Germinal center (tissue), 1 donor: ENCODE data around the gene BEGAIN.

Experiments
- DNase-seq: peaks from one replicate; pipeline ENCODE4 v3.0.0; 2012; ENCODE audit warnings: mixed read lengths, low spot score

The BEGAIN gene

GRCh38 chr14:100549834-100550625 lies 37.2 kb downstream of the BEGAIN start:
- no peak for DNase-seq

DNA sequence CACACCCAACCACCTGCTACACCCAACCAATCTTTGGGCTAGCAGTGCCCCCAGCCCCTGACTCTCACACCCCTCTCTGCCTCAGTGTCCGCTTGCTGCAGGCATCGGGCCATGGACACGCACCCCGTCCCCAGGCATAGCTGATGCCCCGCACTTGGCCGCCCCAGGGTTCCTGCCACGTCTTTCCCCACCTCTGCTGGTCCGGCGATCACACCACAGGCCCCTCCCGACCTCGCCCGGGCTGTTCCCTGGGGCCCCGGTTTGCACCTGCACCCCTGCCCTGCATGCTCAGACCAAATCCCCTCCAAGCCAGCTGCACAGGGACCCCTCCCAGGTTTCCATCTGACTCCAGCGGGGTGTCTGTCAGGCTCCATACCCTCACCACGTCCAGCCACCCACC lies 38.3 kb downstream of the BEGAIN start:
- DNase-seq: no peak

GRCh38 chr14:100548295-100548655 lies 38.9 kb downstream of the BEGAIN start:
- no peak for DNase-seq

GRCh38 chr14:100547633-100548294 lies 39.5 kb downstream of the BEGAIN start:
- peak; percentile 62 for DNase-seq

GRCh38 chr14:100546051-100546443 lies 41.2 kb downstream of the BEGAIN start:
- peak; percentile 86 for DNase-seq

GRCh38 chr14:100545359-100545758 lies 41.9 kb downstream of the BEGAIN start:
- no peak for DNase-seq

DNA sequence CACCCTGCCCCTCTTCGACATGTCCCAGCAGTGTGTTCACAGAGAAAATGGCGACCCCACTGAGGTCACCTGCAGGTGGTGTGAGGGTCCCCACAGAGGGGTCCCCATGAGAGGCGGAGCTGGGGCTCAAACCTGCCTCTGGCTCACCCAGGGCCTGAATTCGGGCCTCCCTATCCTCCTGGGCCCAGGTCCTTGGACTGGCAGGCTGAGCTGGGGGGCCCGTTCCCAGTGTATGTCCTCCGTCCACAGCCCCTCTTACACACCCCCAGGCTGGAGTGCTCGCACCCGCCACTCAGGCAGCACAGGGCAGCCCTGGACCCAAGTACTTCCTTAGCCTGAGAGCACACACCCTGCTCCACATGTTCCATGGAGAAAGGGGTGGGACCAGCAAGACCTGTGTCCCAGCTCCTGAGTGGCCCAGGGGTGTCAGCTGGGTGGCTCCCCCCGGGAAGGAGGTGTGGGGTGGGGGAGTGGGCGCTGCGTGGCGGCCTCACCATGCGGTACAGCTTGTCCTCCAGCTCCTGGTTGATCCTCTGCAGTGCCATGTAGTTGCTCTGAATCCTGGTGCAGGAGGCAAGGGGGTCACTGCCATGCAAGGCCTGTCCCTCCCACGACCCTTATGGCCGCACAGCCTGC lies 42.6 kb downstream of the BEGAIN start:
- DNase-seq: no peak

DNA sequence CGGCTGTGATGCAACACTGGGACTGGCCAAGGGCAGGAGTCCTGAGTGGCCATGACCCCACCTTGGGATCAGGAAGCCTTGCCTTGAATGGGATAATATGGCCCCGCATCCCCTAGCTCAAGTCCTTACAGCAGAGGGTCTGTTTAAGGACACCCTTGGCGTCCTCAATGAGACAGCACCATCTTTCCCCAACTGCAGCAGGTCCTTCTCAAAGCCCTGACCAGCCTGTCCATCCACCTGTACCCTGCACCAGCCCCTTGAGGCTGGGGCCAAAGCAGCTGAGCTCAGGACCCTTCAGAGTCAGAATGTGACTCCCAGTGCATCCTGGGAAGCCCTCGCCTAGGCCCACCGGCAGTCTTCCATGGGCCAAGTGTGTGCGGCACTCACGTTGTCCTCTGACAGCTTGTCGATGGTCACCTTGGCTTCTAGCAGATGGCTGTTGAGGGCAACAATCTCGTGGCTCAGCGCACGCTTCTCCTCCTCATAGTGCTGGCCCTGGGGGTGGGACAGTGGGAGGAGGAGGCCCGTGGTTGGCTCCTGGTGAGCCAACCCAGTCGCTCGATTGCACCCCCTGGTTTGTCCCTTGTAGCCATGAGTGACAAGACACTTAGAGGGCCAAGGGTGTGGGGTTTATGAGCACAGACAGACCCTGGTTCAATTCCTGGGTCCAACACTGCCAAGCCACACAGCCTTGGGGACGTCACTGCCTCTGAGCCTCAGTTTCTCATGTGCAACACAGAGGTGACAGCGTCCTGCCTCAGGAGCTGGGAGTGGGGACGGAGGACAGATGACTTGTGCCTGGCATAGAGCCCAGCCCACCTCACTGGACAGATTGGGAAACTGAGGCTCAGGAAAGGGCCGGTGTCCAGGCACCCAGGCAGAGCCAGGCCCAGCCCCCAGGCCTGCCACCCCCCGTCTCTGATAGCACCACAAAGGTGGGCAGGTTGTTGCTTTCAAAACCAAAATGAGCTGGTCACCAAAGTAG lies 43.5 kb downstream of the BEGAIN start:
- no peak for DNase-seq

DNA sequence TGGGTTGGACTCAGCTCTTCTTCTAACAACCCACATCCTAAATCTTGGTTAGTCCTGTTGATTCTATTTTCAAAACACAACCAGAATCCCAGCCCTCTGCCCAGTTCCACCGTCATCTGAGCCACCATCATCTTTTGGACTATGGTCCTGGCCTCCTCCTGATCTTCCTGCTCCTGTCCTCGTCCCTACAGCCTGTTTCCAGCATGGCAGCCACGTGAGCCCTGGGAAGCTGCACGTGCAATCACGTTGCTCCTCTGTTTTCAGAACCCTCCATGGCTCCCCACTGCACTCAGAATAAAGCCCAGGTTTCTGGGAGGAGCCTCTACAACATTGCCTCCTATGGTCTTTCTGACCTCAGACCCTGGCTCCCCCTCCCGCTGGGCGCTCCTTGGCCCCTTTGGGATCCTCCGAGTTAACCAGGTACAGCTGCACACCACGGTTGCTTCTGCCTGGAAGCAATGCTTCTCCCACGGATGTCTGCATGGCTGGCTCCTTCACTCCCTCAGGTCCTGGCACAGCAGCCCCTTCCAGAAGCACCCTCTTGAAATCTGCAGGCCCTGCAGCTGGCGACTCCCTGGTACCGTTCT lies 44.5 kb downstream of the BEGAIN start:
- DNase-seq: no peak

GRCh38 chr14:100541621-100542560 lies 45.3 kb downstream of the BEGAIN start:
- no peak for DNase-seq

DNA sequence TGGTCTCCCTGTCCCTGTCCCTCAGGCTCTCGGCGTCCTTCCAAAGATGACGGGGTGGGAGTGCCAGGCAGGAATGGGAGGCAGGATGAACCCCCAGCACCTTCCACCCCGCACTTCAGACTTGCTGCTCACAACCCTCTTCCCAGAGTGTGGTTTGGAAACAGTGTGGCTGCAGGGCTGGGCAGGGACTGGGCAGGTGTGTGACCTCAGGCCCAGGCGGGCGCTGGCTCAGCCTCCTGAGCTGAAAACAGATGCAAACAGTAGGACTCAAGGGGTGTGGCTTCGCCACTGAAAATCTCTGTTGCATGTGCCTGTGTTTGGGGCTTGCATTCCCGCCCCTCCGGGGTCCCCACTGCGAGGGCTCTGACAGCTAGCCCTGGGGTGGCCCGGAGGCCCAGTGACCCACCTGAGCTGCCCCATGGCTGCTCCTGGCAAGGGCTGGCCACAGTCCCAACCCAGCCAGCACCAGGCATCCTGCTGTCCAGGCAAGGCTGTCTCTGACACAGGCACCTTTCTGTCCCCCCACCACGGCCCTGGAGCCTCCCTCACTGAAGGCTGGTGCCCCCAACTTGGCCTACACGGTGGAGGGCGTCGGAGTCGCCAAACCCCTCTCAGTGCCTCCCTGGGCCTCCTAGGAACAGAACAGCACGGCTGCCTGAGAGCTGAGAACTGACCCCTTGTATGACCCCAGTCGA lies 46.1 kb downstream of the BEGAIN start:
- DNase-seq: no peak

DNA sequence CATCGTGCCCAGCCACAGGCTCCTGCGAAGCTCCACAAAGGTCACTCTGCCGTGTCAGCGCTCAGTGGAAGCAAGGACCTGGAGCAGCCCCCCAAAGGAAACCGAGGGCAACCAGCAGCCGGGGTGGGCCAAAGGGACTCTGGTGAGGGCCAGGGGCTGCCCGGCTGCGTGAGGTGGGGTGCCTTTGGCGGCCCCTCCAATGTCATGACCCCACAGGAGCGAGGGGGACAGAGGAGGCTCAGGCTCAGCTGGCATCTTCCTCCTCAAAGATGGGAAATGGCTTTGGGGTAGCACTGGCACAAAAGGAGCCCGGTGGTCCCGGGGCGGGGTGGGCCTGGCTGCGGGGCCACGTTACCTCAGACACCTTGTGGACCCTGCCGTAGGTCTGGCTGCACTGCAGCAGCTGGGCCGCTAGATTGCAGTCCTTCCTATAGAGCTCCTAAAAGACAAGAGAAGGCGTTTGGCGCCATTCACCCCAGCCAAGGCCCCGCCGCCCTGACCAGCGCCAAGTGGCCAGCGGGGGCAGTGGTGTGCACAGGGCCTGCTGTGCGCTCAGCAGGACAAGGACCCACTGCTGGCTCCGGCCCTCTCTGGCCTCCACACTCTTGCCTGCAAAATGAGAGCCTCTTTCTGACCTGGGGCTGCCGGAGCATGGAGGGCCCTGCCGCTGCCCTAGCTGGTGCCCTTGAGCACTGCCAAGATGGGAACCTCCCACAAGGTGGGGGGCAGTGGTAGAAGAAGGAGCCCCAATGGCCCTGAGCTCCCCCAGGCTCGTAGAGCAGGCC lies 46.9 kb downstream of the BEGAIN start:
- DNase-seq: no peak

DNA sequence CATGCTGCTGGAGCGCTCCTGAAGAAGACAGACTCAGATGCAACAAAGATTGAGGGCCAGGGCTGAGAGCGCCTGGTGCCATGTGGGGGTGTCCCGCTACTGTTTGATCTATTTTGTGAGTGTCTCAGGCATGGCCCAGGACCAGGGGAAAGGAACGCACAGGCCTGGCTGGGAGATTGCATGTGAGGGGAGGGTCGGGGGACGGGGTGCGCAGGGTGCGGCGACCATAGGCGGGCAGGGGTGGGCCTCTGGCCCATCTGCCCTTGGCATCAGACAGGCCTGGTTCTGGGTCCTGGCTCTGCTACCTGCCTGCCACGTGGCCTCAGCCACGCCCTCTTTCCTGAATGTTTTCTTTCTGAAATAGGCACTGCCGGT lies 47.5 kb downstream of the BEGAIN start:
- DNase-seq: no peak

DNA sequence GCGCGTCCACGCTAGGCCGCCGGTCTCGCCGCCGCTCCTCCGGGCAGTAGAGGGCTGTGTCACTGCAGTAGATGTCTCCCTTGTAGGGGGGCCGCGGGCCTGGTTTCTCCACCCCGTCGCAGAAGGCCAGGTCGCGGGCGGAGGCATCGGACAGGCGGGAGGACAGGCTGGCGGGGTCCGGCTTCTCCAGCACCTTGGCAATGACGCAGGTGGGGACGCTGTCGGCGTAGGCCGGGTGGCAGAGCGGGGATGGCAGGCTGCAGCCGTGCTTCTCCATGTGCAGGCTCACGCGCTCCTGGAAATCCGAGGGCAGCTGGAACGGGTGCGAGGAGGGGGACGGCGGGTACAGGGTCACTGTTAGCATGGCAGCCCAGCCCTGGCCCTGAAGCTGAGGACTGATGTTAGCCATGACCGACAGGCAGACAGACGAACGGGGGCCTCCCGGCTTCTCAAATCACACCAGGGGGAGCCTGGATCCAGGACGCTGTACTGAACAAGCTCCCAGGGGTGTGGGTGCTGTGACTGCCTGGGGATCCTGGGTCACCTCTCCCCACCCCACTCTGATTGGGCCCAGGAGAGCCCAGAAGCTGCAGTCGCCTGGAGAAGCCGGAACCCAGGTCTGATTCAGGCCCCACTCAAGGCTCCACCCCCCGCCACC lies 48.1 kb downstream of the BEGAIN start:
- no peak for DNase-seq

- no peak for DNase-seq
These were observed 48.7 kb downstream of the BEGAIN start for GRCh38 chr14:100538351-100539002.

DNA sequence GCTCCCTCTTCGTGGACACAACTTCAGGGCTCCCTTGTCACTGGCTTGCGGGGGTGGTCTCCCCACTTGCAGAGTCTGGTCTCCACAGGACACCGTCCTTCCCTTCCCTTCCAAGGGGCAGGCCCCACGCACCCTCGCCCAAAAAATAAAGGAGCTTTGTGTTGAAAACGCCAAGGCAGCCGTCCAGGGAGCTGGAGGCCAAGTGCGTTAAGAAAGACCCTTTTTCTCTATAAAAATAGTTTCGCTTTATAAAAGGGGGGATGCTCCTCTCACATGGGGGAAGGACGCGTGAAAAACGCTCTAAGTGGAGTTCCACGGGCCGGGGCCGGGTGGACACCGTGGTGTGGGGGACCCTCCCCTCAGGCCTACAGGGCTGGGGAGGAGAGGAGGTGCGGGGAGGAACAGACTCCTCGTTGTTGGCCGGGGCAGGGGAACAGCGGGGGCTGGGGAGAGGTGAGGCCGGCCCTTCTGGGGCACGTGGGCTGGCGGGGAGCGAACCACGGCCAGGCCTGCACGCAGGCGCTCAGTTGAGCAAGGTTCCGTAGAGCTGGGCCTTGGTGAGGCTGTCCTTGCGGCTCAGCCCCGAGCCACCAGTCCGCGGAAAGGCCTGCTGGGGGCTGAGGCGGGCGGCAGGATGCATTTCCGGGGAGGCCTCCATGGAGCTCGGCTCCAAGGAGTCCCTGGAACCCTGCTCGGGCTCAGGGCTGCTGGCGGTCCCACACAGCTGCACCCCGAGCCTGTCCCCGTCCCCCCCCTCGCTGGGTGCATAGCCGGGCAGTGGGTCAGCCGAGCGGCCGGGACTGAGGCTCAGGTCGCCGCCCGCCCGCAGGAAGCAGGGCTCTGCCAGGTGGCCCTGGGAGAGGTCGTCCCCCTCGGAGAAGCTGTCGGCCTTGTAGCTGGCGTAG lies 49.5 kb downstream of the BEGAIN start:
- no peak for DNase-seq
